Caki2 (cell line): ENCODE data around the gene GLA. TPM values are rescaled to one million over a fixed set of nuclear protein-coding genes. Genes with fewer than 3 reads are reported as not detected.
A peak's percentile ranks its signal among the peaks of the same experiment; 100 is the strongest.

ENCODE experiments used
- DNase-seq: peaks from one replicate; pipeline ENCODE4 v3.0.0-alpha.2; 2015; ENCODE audit warnings: low read depth
- in situ Hi-C: cut with HindIII; loops from 2 replicates; pipeline ENCODE4 v1.10.0; 2016; ENCODE audit warnings: low sequenced_read_pairs, low pct_unique_long_range_greater_than_20kb, mixed read lengths
- total RNA-seq: library from RNA; depleted of rRNA; stranded (reverse); fragments of >200 nt; shearing (Covaris generic); gene quantifications from 2 replicates; pipeline ENCODE4 v1.2.3, GENCODE V29; 2014; ENCODE audit warnings: low replicate concordance

GLA gene
- total RNA-seq, 1 experiment from 2014 or later = 146 TPM

- in situ Hi-C loops = no loop called here
- DNase-seq = no peak
These were observed 468 bp downstream of the GLA start for GRCh38 chrX:101407167-101407747.

GRCh38 chrX:101399825-101400224 is 7.9 kb downstream of the GLA start:
- in situ Hi-C loops = no loop called here
- DNase-seq = no peak

GRCh38 chrX:101398694-101399093 is 9.0 kb downstream of the GLA start:
- no peak for DNase-seq

DNA sequence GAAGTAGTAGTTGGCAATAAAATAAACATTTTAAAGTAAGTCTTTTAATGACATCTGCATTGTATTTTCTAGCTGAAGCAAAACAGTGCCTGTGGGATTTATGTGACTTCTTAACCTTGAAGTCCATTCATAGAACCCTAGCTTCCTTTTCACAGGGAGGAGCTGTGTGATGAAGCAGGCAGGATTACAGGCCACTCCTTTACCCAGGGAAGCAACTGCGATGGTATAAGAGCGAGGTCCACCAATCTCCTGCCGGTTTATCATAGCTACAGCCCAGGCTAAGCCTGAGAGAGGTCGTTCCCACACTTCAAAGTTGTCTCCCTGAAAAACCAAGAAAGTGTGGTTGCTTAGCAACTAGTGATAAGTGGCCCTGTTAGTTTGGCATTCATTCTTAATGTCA is 9.9 kb downstream of the GLA start:
- in situ Hi-C loops = no loop called here
- peak; percentile 37 for DNase-seq

More at GRCh38 chrX:101398694-101399093, 9.0 kb downstream of the GLA start:
- in situ Hi-C loops = no loop called here

DNA sequence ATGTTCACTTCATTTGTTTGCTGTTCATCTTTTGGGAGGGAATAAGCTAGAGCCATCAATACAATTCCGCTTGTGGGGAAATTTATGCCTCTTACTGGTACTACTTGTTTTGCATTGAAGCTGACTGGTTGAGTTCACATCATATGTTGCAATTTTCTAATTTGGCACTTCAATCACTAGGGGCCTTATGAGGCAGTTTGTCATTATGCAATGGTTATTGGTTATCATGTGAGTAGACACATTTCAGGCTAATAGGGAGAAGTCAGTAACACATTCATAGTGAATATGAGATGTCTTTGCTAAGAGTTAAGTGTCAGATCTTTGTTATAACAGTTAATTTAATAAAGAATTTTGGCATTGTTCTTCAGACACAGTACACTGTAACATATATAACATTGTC is 11.9 kb downstream of the GLA start:
- no peak for DNase-seq
- in situ Hi-C loops = no loop called here

DNA sequence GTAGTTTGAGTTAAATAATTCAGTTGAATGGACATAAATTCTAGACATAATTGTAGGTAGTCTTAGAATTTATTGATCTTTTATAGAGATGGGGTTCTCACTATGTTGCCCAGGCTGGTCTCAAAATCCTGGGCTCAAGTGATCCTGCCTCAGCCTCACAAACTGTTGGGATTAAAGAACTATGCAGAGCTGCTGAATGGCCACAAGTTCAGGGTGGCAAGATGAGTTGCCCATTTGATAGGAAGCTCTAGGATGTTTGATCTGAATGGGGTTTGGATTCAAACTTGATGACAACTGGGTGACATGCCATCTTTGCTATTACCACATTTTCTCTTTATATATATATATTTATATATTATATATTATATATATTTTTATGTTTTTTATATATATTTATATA is 13.4 kb downstream of the GLA start:
- in situ Hi-C loops = no loop called here
- no peak for DNase-seq

DNA sequence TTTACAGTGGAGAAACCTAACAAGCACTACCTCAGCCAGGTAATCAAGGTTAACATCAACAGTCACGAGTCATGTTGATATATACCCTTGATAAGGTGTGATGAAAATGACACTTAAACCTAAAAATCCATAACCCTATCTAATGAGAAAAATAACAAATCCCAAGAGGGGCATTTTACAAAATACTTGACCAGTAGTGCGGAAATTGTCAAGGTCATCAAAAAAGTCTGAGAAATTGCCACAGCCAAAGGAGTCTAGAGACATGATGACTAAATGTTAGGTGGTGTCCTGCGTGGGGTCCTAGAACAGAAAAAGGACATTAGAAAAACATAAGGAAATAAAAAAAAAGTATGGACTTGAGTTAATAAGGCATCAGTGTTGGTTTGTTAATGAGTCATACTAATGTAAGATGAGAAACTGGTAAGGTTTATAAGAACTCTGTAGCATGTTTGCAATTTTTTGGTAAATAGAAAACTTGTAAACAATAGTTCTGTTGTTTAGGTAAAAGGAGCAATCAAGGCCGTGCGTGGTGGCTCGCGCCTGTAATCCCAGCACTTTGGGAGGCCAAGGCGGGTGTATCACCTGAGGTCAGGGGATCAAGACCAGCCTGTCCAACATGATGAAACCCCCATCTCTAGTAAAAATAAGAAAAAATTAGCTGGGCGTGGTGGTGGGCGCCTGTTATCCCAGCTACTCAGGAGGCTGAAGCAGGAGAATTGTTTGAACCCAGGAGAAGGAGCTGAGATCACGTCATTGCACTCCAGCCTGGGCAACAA is 14.0 kb downstream of the GLA start:
- DNase-seq = no peak
- in situ Hi-C loops = no loop called here

DNA sequence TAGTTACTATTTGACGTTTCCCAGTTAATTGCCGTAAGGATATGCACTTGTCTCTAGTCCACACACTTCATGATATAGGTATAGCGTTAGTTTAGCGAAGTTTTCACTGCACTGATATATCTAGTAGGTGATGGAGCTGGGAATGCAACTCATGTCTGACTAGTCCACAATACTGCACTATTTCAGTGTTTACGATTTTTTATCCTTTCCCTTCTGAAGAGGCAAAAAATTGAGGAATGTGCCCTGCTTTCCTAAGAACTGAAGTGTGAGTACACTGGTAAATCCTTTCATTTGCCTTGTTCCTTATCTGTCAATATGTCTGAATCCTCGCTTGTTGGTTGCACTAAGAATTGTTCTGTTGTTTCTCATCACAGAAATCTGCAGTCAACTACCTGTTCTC is 15.9 kb downstream of the GLA start:
- no peak for DNase-seq
- in situ Hi-C loops = no loop called here

GRCh38 chrX:101390664-101391525 is 16.8 kb downstream of the GLA start, which contains the start of gene RPL36A:
TSS of gene RPL36A (plus strand) at chrX:101391011. CDS start at chrX:101391044, 33 bp downstream.
- DNase-seq = peak; percentile 83
- in situ Hi-C loops = no loop called here

DNA sequence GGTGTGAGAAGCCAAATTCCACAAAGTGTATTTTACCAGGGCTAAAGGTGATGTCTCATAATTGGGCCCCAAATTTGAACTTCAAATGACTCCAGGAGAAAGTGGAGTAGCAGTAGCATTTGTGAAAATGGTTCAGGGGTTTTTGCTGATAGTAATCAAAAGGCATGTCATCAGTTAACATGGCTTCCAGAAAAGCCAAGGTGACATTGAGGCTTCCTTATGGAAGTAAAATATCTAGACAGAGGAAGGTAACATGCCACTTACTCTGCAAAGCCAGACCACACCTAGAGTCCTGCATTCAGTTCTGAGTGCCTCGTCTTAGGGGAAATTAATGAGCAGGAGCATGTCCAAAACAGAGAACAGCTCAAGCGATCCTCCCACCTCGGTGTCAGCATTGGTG is 19.1 kb downstream of the GLA start:
- no peak for DNase-seq
- in situ Hi-C loops = no loop called here

DNA sequence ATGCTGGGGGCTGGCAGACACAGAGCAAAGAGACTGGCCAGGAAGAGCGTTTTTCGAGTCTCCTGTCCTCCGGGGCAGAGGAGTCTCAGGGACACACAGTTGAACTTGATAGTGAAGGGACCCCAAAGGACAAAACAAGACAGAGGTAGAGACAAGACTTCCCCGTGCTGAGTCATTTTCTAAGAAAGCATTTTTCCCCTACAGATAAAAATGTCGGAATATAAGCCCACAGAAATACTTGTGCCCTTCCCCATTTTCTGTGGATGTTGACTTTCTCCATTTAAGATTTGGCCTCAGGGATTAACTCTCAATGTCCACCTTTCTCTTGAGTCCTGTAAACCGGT is 21.2 kb downstream of the GLA start:
- DNase-seq = no peak

GRCh38 chrX:101385795-101386541 is 21.8 kb downstream of the GLA start, which contains the start of gene BTK:
TSS of gene BTK (minus strand) at chrX:101386191. CDS start at chrX:101375284, 10,907 bp downstream.
- DNase-seq = no peak
- in situ Hi-C loops = no loop called here

More for the DNA sequence above, 21.2 kb downstream of the GLA start:
- in situ Hi-C loops = no loop called here

- in situ Hi-C loops = no loop called here
- no peak for DNase-seq
These were observed 22.6 kb downstream of the GLA start for GRCh38 chrX:101385026-101385684.

GRCh38 chrX:101383679-101384205 is 24.0 kb downstream of the GLA start:
- in situ Hi-C loops = no loop called here
- DNase-seq = no peak

DNA sequence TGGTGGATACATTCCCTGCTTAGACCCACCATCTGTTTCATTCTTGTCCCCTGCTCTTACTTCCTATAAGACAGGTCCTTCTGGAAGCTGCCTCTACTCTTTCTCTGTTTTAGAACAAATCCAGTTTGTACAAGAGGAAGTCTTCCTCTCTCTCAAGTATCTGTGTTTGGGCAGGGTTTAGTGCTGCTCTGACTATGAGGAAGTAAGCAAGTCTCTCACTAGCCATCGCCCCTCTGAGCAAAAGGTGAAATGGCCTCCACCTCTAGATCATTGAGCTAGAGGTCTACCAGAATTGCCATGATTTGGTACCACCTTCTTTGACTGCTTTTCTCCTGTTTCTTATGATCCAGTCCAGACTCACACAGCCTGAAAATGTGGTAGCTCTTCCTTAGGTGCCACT is 30.2 kb downstream of the GLA start:
- in situ Hi-C loops = no loop called here
- DNase-seq = no peak

- in situ Hi-C loops = no loop called here
- DNase-seq = no peak
These were observed 36.7 kb downstream of the GLA start for GRCh38 chrX:101370888-101371504.

GRCh38 chrX:101369687-101370086 is 38.0 kb downstream of the GLA start:
- DNase-seq = no peak
- in situ Hi-C loops = no loop called here
